GM12865 (cell line): Measurements from ENCODE around the gene AHDC1.

Experiments used
- DNase-seq: peaks from one replicate; pipeline ENCODE4 v3.0.0; 2010; ENCODE audit warnings: low read depth
- H3K4me3 ChIP-seq: 2 replicates; pipeline ENCODE4 v1.5.1; 2011; ENCODE audit warnings: mild to moderate bottlenecking, low read depth, low read length, control low read depth
- CTCF ChIP-seq: IDR thresholded peaks from 2 replicates; pipeline ENCODE4 v1.5.1; 2011; ENCODE audit warnings: low read length, control low read depth, low read depth, inconsistent platforms; ENCODE audit not compliant: insufficient read depth; ENCODE audit errors: missing control alignments

Gene AHDC1

GRCh38 chr1:27605300-27605766, 1.4 kb upstream of the AHDC1 start:
- no peak for DNase-seq
- no peak overlapping the region for H3K4me3 ChIP-seq
- no peak for TF ChIP-seq CTCF

- no peak for TF ChIP-seq CTCF
- H3K4me3 ChIP-seq, result peak overlapping the region; percentile 53
- DNase-seq, result no peak
Measured at GRCh38 chr1:27604579-27605299, 795 bp upstream of the AHDC1 start.

- DNase-seq, result peak; percentile 51
- H3K4me3 ChIP-seq, result peak overlapping the region; percentile 64
- no peak for TF ChIP-seq CTCF
Measured at GRCh38 chr1:27603309-27603680, 649 bp downstream of the AHDC1 start.

GRCh38 chr1:27602462-27603308, 1.3 kb downstream of the AHDC1 start:
- peak overlapping the region; percentile 64 for H3K4me3 ChIP-seq
- TF ChIP-seq CTCF, result no peak
- DNase-seq, result no peak

- no peak for DNase-seq
- H3K4me3 ChIP-seq, result peak overlapping the region; percentile 64
- no peak for TF ChIP-seq CTCF
Measured at GRCh38 chr1:27601771-27602461, 2.0 kb downstream of the AHDC1 start.

- no peak overlapping the region for H3K4me3 ChIP-seq
- no peak for DNase-seq
- no peak for TF ChIP-seq CTCF
Measured at GRCh38 chr1:27601321-27601770, 2.6 kb downstream of the AHDC1 start.
